Subcutaneous abdominal adipose tissue (tissue), 5 donors: ENCODE measurements around the gene GRK4.

Experiments used
- H3K27ac ChIP-seq: one replicate; pipeline ENCODE4 v1.7.0; 2013; ENCODE audit warnings: low read depth, mild to moderate bottlenecking, inconsistent platforms, low read length, moderate library complexity
- H3K27me3 ChIP-seq, 5 donors: one replicate each; pipeline ENCODE4 v1.7.0; 2013; ENCODE audit warnings: low read length in 5 of 5, inconsistent platforms in 1 of 5; ENCODE audit not compliant: control insufficient read depth in 5 of 5, insufficient read depth in 4 of 5
- H3K36me3 ChIP-seq, 5 donors: one replicate each; pipeline ENCODE4 v1.7.0; 2013; ENCODE audit warnings: low read length in 5 of 5; ENCODE audit not compliant: control insufficient read depth in 5 of 5, insufficient read depth in 5 of 5
- H3K4me1 ChIP-seq, 5 donors: one replicate each; pipeline ENCODE4 v1.7.0; 2013; ENCODE audit warnings: low read length in 5 of 5, mild to moderate bottlenecking in 3 of 5, moderate library complexity in 1 of 5; ENCODE audit not compliant: control insufficient read depth in 5 of 5, insufficient read depth in 5 of 5
- H3K4me3 ChIP-seq, 5 donors: one replicate each; pipeline ENCODE4 v1.7.0; 2013; ENCODE audit warnings: low read length in 5 of 5, low read depth in 1 of 5
- H3K9ac ChIP-seq, 5 donors: one replicate each; pipeline ENCODE4 v1.7.0; 2013; ENCODE audit warnings: low read length in 5 of 5, mild to moderate bottlenecking in 4 of 5, moderate library complexity in 3 of 5
- H3K9me3 ChIP-seq, 5 donors: one replicate each; pipeline ENCODE4 v1.7.0; 2013; ENCODE audit warnings: low read length in 5 of 5; ENCODE audit not compliant: control insufficient read depth in 5 of 5
- donor health status: healthy.
- donor health status: healthy.
- donor health status: healthy.
- donor health status: healthy.
- donor health status: healthy.

The GRK4 gene

GRCh38 chr4:3022651-3023050 lies 59.3 kb downstream of the GRK4 start:
- Histone ChIP-seq H3K27me3 (no peaks in the 10 kb centered on the region), H3K4me3 (no peak overlapping the region), H3K36me3 (no peaks in the 10 kb centered on the region), H3K4me1 (no peaks in the 10 kb centered on the region), H3K9ac (no peak overlapping the region), H3K9me3 (peaks cover 0 to 7% (median 0%) of the 10 kb centered on the region in 5 donors), H3K27ac (no peak overlapping the region)

- no peak overlapping the region for H3K9ac ChIP-seq
- no peak overlapping the region for H3K27ac ChIP-seq
- no peaks in the 10 kb centered on the region for H3K27me3 ChIP-seq
- peaks cover 0 to 7% (median 0%) of the 10 kb centered on the region in 5 donors for H3K9me3 ChIP-seq
- H3K36me3 ChIP-seq, result no peaks in the 10 kb centered on the region
- H3K4me1 ChIP-seq, result no peaks in the 10 kb centered on the region
- H3K4me3 ChIP-seq, result no peak overlapping the region
These were observed 62.5 kb downstream of the GRK4 start for GRCh38 chr4:3025881-3026280.

- Histone ChIP-seq H3K4me1 (no peaks in the 10 kb centered on the region), H3K27ac (no peak overlapping the region), H3K27me3 (no peaks in the 10 kb centered on the region), H3K4me3 (no peak overlapping the region), H3K9ac (no peak overlapping the region), H3K9me3 (peaks cover 0 to 7% (median 0%) of the 10 kb centered on the region in 5 donors), H3K36me3 (no peaks in the 10 kb centered on the region)
These were observed 63.2 kb downstream of the GRK4 start for GRCh38 chr4:3026540-3026939.

- Histone ChIP-seq H3K27ac (no peak overlapping the region), H3K9ac (no peak overlapping the region), H3K27me3 (no peaks in the 10 kb centered on the region), H3K4me3 (no peak overlapping the region), H3K9me3 (no peaks in the 10 kb centered on the region), H3K36me3 (no peaks in the 10 kb centered on the region), H3K4me1 (no peaks in the 10 kb centered on the region)
These were observed 66.1 kb downstream of the GRK4 start for GRCh38 chr4:3029464-3029863.

- H3K9me3 ChIP-seq, result no peaks in the 10 kb centered on the region
- no peak overlapping the region for H3K9ac ChIP-seq
- no peaks in the 10 kb centered on the region for H3K4me1 ChIP-seq
- H3K4me3 ChIP-seq, result no peak overlapping the region
- H3K36me3 ChIP-seq, result no peaks in the 10 kb centered on the region
- H3K27ac ChIP-seq, result no peak overlapping the region
- H3K27me3 ChIP-seq, result no peaks in the 10 kb centered on the region
These were observed 67.4 kb downstream of the GRK4 start for GRCh38 chr4:3030566-3031356.

- H3K27me3 ChIP-seq, result no peaks in the 10 kb centered on the region
- H3K27ac ChIP-seq, result no peak overlapping the region
- H3K9me3 ChIP-seq, result no peaks in the 10 kb centered on the region
These were observed 68.1 kb downstream of the GRK4 start for GRCh38 chr4:3031357-3032082.

GRCh38 chr4:3034231-3034630 lies 70.9 kb downstream of the GRK4 start:
- Histone ChIP-seq H3K4me3 (no peak overlapping the region), H3K9me3 (no peaks in the 10 kb centered on the region), H3K36me3 (no peaks in the 10 kb centered on the region), H3K4me1 (peaks cover 2 to 19% (median 13%) of the 10 kb centered on the region in 5 donors), H3K27ac (no peak overlapping the region), H3K27me3 (no peaks in the 10 kb centered on the region), H3K9ac (no peak overlapping the region)

More at GRCh38 chr4:3031357-3032082, 68.1 kb downstream of the GRK4 start:
- no peak overlapping the region for H3K9ac ChIP-seq
- H3K4me3 ChIP-seq, result no peak overlapping the region
- no peaks in the 10 kb centered on the region for H3K36me3 ChIP-seq
- H3K4me1 ChIP-seq, result no peaks in the 10 kb centered on the region

GRCh38 chr4:3035249-3035648 lies 71.9 kb downstream of the GRK4 start:
- Histone ChIP-seq H3K4me1 (peaks cover 2 to 19% (median 13%) of the 10 kb centered on the region in 5 donors), H3K36me3 (no peaks in the 10 kb centered on the region), H3K4me3 (no peak overlapping the region), H3K27ac (no peak overlapping the region), H3K9me3 (no peaks in the 10 kb centered on the region), H3K9ac (no peak overlapping the region), H3K27me3 (no peaks in the 10 kb centered on the region)

GRCh38 chr4:3035674-3036073 lies 72.3 kb downstream of the GRK4 start:
- Histone ChIP-seq H3K4me1 (peaks cover 2 to 20% (median 13%) of the 10 kb centered on the region in 5 donors), H3K27me3 (no peaks in the 10 kb centered on the region), H3K36me3 (no peaks in the 10 kb centered on the region), H3K27ac (no peak overlapping the region), H3K9me3 (no peaks in the 10 kb centered on the region), H3K4me3 (no peak overlapping the region), H3K9ac (no peak overlapping the region)
